Activated naive CD4-positive, alpha-beta T cell treated with anti-CD3 and anti-CD28 coated beads, Interleukin-2, amount 50 U/mL, for 72 hours (primary cell): Measurements from ENCODE around the gene PAMR1. TPM values are rescaled to one million over a fixed set of nuclear protein-coding genes. Genes with fewer than 3 reads are reported as not detected.

Experiments
- ATAC-seq, 2 donors: fragments of 150-1000 bp; cut with Tn5 transposase; 2 replicates each; pipeline ENCODE4 v1.10.0; 2021; ENCODE audit warnings: mild to moderate bottlenecking in 2 of 2, moderate library complexity in 2 of 2
- DNase-seq, 2 donors: peaks; one replicate each; pipeline ENCODE4 v3.0.0; 2021 to 2022; ENCODE audit warnings: low spot score in 2 of 2
- H3K27ac Mint-ChIP-seq, 2 donors: one replicate each; pipeline ENCODE4 v1.8.0; 2022; ENCODE audit warnings: mild to moderate bottlenecking in 2 of 2, mixed read lengths in 2 of 2
- H3K36me3 Mint-ChIP-seq, 2 donors: one replicate each; pipeline ENCODE4 v1.8.0; 2022; ENCODE audit warnings: mixed read lengths in 2 of 2
- H3K9me3 Mint-ChIP-seq, 2 donors: one replicate each; pipeline ENCODE4 v1.8.0; 2022; ENCODE audit warnings: mixed read lengths in 2 of 2
- total RNA-seq, 2 donors: library from RNA; stranded (reverse); gene quantifications; one replicate each; pipeline ENCODE4 v1.2.3, GENCODE V29; 2022

Gene PAMR1, protein sequence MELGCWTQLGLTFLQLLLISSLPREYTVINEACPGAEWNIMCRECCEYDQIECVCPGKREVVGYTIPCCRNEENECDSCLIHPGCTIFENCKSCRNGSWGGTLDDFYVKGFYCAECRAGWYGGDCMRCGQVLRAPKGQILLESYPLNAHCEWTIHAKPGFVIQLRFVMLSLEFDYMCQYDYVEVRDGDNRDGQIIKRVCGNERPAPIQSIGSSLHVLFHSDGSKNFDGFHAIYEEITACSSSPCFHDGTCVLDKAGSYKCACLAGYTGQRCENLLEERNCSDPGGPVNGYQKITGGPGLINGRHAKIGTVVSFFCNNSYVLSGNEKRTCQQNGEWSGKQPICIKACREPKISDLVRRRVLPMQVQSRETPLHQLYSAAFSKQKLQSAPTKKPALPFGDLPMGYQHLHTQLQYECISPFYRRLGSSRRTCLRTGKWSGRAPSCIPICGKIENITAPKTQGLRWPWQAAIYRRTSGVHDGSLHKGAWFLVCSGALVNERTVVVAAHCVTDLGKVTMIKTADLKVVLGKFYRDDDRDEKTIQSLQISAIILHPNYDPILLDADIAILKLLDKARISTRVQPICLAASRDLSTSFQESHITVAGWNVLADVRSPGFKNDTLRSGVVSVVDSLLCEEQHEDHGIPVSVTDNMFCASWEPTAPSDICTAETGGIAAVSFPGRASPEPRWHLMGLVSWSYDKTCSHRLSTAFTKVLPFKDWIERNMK
- total RNA-seq = not detected

DNA sequence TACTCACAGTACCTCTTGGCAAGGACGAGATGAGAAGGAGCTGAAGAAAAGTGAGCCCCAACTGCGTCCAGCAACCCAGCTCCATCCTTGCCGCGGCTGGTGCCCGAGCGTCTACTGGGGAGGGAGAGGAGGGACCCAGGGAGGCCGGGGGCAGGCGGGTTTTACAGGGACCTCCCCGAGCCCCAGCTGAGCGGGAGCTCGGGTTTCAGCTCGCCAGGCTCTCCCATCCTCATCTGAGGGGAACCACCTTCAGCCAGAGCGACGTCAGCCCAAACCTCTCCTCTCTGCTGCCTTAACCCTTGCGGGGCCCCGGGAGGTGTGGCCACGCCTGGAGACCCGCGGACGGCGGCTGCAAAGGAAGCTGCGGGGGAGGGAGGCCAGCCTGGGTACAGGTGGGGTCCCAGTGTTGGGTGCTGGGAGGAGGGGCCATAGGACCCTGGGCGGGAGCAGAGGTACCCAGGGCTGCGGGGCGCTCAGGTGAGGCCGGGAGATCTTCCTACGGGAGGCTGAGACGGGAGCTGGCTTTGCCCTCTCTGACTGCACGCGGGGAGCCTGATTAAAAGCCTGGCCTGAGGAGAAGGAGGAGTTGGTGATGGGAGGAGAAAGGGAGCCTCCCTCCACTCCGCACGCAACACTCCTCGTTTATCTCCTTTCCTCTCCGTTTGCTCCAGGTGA lies at the start of gene PAMR1:
PAMR1 (minus strand) TSS at position 116 of the 675 bp plus-strand sequence; CDS start at position 85, 31 bp downstream.
- ATAC-seq (peak; percentile 66 to 69), DNase-seq (peak in 1 of 2 donors; percentile 6)
- H3K36me3 Mint-ChIP-seq = no peaks in the 10 kb centered on the region
- no peak within 1 kb of the TSS for H3K27ac Mint-ChIP-seq
- H3K9me3 Mint-ChIP-seq = no peaks in the 10 kb centered on the region

DNA sequence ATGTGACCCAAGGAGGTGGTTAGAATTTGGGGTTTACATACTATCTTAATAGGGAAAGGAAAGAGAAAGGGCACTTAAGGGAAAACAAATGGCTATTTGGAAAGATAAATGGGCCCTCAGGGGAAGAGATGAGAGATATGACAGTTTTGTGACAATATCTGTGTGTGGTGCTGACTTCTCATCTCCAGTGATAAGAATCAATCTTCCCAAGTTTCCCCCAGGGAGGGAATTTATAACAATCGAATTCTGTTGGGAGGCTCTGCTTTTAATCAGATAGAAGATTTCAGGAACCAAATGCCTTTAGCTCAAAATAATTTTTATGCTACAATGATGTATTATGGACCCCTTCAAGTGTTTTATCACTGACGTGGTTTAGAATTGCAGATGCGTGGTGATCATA lies 46.3 kb upstream of the PAMR1 start:
- ATAC-seq = no peak
- no peak overlapping the region for H3K27ac Mint-ChIP-seq
- no peak for DNase-seq

DNA sequence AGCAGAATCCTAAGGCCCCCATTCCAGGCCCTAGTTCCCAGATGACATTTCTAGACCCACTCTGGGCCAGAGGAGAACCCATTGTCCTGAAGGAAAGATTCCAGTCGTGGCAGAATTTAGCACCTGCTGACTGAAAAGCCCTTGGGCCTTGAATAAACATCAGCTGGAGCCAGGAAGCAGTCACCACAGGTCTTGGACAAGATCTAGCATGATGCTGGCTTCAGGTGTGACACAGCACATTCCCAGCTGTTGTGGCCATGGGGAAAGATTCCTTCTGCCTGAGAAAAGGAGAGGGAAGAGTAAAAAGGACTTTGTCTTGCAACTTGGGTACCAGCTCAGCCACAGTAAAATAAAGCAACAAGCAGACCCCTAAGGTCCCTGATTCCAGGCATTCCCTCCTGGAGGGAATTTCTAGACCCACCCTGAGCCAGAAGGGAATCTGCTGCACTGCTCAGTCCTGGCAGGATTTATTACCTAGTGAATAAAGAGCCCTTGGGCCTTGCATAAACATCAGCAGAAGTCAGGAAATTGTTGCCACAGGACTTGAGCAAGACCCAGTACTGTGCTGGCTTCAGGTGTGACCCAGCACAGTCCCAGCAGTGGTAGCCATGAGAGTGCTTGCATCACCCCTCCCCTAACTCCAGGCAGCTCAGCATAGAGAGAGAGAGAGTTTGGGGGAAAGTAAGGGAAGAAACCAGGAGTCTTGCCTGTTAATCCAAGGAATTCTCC lies 42.5 kb upstream of the PAMR1 start:
- no peak for ATAC-seq
- Mint-ChIP-seq H3K9me3 (peaks cover 17% of the 10 kb centered on the region in 2 donors), H3K36me3 (peaks cover 0 to 11% of the 10 kb centered on the region in 2 donors), H3K27ac (no peak overlapping the region)
- no peak for DNase-seq

More for the DNA sequence above, 46.3 kb upstream of the PAMR1 start:
- Mint-ChIP-seq H3K36me3 (peaks cover 0 to 11% of the 10 kb centered on the region in 2 donors), H3K9me3 (peaks cover 17% of the 10 kb centered on the region in 2 donors)

DNA sequence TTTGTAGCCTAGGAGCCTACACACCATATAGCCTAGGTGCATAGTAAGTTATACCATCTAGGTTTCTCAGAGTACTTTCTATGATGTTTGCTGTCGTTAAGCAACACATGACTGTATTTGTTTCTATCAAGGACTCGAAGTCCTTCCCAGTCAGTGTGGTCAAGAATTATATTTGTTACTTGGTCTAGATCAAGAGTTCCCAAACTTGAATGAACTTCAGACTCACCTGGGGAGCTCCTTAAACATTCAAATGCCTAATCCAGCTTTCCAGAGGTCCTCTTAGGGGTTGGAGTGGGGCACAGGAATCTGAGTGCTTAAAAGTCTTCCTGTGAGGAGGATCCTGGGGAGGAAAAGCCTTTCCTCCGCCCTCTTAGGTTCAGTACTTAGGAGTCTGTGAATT lies 41.5 kb upstream of the PAMR1 start:
- DNase-seq (no peak), ATAC-seq (no peak)
- Mint-ChIP-seq H3K27ac (no peak overlapping the region), H3K9me3 (peaks cover 17% of the 10 kb centered on the region in 2 donors), H3K36me3 (peaks cover 0 to 11% of the 10 kb centered on the region in 2 donors)

DNA sequence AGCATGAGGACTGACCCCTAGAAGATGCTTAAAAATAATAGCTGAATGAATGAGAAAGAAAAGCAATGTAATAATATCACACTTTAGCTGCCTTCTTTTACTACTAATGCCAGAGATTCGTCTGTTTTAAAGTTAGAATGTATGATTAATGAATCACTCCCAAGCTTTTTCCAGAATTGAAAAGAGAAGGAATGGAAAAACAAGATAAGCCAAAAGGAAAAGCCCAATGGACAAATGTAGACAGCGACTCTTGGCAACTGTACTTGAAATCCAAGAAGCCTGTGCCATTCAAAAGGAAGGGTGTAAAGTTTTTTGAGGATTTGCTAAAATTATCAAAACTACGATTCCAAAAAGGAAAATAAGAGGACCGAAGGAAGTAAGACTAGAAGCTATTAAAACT lies 40.8 kb upstream of the PAMR1 start:
- peaks cover 0 to 11% of the 10 kb centered on the region in 2 donors for H3K36me3 Mint-ChIP-seq
- DNase-seq = no peak
- peaks cover 17% of the 10 kb centered on the region in 2 donors for H3K9me3 Mint-ChIP-seq
- ATAC-seq = no peak
- no peak overlapping the region for H3K27ac Mint-ChIP-seq

DNA sequence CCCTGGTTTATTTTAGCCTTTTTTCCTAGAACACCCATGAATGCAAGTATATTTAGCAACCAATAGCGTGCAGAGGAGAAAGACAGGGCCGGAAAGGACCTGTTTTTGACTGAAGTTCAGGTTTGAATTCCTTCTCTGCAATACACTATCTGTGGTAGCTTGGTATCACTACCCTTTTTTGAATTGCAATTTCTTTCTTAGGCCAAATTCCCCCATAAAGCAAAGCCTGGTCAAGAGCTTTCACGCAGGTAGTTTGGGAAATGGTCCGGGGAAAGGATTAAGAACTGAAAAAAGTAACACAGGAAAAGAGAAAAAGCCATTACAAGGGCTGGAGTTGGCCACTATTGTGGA lies 38.8 kb upstream of the PAMR1 start:
- DNase-seq = no peak
- no peak for ATAC-seq
- peaks cover 0 to 2% of the 10 kb centered on the region in 2 donors for H3K36me3 Mint-ChIP-seq
- H3K9me3 Mint-ChIP-seq = peaks cover 8 to 9% of the 10 kb centered on the region in 2 donors
- no peak overlapping the region for H3K27ac Mint-ChIP-seq

DNA sequence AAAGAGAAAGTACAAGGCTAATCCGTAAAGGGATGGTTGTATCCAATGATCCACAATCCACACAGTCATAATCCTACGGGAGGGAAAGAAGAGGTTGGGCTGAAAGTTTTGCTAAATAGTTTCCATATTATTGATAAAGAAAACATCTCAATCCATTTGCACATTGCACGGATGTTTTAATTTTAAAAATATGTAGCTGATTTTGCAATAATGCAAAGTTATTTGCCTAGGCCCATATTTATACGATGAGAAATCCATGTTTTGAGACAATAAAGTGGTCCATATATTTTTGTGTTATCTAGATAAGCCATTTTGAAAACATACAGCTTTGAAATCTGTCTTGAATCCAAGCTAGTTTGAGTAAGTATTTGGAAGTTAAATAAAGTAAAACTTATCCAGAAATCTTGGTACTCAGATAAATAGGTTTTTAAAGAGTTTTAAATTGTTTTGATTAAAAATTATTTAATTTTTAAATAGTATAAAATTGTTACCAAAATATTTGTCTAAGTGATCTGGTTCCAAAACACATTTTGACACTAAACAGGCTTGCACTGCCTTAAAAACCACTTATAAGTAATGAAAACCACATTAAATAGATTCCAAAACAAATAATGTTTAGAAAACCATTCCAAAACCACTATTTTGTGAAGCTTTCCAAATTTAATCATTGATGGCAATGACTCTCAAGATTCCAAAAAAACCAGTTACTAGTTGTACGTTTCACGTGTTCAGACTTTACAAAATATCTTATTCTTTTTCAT lies 38.2 kb upstream of the PAMR1 start:
- ATAC-seq = no peak
- H3K27ac Mint-ChIP-seq = no peak overlapping the region

DNA sequence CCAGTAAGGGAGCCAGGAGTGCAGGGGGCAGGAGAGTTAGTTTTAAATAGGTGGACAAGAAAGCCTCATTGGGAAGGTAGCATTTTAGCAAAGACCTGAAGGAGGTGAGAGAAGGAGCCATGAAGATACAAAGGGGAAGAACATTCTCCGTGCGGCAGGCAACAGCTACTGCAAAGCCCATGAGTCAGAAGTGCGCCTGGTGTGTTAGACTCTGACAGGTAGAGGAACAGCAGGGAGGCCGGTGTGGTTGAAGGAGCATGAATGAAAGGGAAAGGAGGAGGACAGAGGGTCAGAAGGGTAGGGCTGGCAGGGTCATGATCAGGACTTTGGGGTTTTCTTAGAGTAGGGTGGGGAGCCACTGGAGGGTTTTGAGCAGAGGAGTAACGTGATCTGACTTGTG lies 34.5 kb upstream of the PAMR1 start:
- Mint-ChIP-seq H3K36me3 (no peaks in the 10 kb centered on the region), H3K27ac (no peak overlapping the region), H3K9me3 (no peaks in the 10 kb centered on the region)
- DNase-seq (no peak), ATAC-seq (no peak)

More for the DNA sequence above, 38.2 kb upstream of the PAMR1 start:
- no peaks in the 10 kb centered on the region for H3K36me3 Mint-ChIP-seq
- DNase-seq = no peak
- peaks cover 2 to 4% of the 10 kb centered on the region in 2 donors for H3K9me3 Mint-ChIP-seq

DNA sequence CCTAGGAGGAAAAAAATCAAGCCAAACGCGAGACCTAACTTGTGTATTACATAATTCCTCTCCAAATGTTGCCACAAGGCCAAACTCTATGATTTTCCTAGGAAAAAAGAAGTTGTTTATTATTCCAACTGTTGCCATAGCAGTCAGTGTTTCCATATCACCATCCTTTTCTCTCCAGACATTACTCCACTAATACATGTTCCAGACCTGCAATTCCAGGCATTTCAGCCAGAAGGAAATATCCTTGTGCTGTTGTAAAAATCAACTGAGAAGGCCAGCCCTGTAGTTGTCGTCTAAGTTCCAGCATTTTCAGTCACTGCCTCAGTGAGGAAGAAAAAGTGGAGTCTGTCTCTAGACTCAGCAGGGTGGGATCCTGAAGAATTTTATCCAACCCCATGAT lies 33.1 kb upstream of the PAMR1 start:
- DNase-seq (no peak), ATAC-seq (no peak)
- Mint-ChIP-seq H3K36me3 (no peaks in the 10 kb centered on the region), H3K9me3 (no peaks in the 10 kb centered on the region), H3K27ac (no peak overlapping the region)

DNA sequence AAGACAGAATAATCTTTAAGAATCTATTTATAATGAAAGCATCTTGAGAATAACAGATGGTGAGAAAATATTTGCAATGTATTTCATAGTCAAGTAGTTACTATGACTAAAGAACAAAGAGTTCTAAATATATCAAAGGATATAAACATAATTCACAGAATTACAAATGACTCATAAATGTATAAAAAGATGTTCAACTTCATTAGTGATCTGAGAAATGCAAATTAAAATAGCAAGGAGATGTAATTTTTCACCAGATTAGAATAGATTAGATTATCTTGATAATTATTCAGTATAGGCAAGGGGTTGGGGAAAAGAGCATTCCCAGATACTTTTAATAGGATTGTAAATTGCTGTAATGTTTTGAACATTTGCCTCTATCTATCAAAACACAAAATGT lies 30.1 kb upstream of the PAMR1 start:
- Mint-ChIP-seq H3K36me3 (no peaks in the 10 kb centered on the region), H3K27ac (no peak overlapping the region), H3K9me3 (no peaks in the 10 kb centered on the region)
- ATAC-seq (no peak), DNase-seq (no peak)

DNA sequence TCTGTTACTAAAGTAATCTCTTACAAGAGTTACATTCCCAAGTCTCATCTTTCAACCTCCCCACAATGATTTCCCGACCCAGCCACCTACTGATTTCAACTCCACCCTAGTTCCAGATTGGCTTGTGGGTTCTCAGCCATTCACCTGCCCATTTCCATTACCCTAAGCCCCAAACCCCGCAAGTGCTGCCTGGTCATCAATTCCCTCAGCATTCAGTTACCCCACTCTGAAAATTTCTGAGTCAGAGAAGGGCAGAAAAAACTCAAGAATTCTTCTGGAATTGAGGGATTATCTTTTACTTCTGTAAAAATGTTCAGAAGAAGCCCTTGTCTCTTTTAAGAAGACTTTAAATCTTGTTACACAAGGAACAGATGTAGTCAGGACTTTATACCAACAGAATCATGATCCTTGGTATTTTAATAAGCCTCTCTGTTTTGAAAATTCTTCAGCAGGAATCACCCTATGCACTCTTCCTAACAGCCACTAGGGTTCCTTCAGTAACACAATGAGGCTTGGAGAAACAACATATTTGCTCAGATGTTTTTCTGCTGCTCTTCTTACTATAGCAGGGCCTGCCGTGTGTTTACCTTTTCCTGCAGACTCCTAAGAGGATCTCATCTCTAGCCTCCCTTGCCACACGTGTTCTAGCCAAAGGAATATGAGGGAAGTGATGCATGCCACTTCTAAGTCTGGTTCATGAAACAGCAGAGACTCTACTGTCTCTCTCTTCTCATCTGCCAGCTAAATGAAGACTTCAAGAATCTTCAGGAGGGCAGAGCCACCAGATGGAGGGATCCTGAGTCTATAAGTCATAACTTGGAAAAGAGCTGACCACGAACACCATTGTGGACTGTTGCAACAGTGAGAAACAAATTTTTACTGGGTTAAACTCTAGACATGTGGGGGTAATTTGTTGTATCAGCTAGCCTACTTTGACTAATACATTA lies 29.3 kb upstream of the PAMR1 start:
- H3K36me3 Mint-ChIP-seq = no peaks in the 10 kb centered on the region
- no peaks in the 10 kb centered on the region for H3K9me3 Mint-ChIP-seq
- DNase-seq (no peak), ATAC-seq (no peak)
- no peak overlapping the region for H3K27ac Mint-ChIP-seq

DNA sequence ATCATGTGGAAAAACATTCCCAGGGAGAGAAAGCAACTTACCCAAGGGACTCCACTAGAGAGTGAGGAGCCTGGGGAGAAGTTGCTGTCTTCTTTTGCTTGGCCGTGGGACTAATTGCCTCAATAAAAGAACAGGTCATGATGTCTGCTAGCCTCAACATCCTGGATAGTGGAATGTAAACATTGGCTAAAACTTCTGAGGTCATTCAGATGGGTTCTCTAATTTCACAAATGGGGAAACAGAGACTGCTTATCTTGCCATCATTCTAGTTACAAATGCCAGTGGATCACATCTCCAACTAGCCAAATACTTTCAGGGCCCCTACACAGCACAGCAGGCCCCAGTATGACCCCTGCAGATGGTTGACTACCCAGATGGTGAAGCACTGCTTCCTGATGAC lies 28.4 kb upstream of the PAMR1 start:
- Mint-ChIP-seq H3K27ac (no peak overlapping the region), H3K36me3 (no peaks in the 10 kb centered on the region), H3K9me3 (no peaks in the 10 kb centered on the region)
- DNase-seq = no peak
- ATAC-seq = no peak

DNA sequence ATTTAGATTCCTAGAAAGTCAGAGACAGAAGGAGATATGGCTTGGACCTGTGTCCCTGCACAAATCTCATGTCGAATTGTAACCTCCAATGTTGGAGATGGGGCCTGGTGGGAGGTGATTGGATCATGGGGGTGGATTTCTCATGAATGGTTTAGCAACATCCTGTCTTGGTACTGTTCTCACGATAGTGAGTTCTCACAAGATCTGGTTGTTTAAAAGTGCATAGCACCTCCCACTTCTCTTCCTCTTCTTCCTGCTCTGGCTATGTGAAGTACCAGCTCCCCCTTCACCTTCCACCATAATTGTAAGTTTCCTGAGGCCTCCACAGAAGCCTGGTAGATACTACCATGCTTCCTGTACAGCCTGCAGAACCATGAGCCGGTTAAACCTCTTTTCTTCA lies 27.6 kb upstream of the PAMR1 start:
- H3K9me3 Mint-ChIP-seq = no peaks in the 10 kb centered on the region
- ATAC-seq (no peak), DNase-seq (no peak)
- no peaks in the 10 kb centered on the region for H3K36me3 Mint-ChIP-seq
- H3K27ac Mint-ChIP-seq = no peak overlapping the region

DNA sequence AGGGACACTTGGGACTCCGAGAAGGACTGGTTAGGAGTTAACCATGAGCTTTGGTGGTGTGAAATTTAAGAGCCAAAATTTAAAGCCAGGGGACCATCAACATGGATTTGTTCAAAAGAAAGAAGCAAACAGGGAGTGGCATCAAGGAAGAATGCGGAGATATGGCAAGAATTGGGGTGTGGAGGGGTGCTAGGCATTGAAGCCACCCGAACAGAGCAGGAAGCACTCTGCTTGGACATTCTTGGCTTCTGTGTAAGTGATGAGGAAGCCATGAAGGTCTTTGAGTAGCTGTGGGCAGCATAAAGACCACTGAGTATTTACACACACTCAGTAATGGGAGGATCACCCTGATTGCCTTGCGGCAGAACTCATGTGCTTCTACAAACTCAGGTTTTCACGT lies 27.2 kb upstream of the PAMR1 start:
- no peaks in the 10 kb centered on the region for H3K36me3 Mint-ChIP-seq
- no peak overlapping the region for H3K27ac Mint-ChIP-seq
- DNase-seq (no peak), ATAC-seq (no peak)
- H3K9me3 Mint-ChIP-seq = no peaks in the 10 kb centered on the region

DNA sequence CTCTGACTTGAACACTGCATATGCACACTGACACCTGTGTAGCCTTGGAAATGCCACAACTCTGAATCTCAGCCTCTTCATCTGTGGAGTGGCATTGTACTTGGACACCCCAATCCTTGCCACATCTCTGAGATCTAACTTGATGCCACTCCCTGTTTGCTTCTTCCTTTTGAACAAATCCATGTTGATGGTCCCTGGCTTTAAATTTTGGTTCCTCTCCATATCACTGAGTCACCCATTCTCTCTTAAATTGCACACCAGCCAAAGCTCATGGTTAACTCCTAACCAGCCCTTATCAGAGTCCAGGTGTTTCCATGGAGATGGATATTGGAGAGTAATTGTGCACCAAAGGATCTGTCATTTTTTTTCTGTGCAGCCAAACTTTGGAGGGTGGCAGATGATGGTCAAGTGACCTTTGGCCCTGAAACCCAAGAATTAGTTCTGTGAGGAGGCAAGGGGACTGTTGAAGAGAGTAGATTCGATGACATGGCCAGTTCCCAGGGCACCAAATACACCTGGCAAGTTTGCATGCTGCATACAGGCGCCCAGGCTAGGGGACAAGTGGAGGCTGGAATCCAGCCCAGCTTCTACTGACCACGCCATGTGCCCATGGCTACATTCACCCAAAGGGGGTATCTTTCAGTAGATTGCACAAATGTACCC lies 25.1 kb upstream of the PAMR1 start:
- H3K36me3 Mint-ChIP-seq = no peaks in the 10 kb centered on the region

More for the DNA sequence above, 25.1 kb upstream of the PAMR1 start:
- Mint-ChIP-seq H3K27ac (no peak overlapping the region), H3K9me3 (no peaks in the 10 kb centered on the region)
- ATAC-seq (no peak), DNase-seq (no peak)
